ENCODE data around the gene TBC1D9B. TPM values are rescaled to one million over a fixed set of nuclear protein-coding genes. Genes with fewer than 3 reads are reported as not detected.

Gene TBC1D9B
- total RNA-seq, 1 donor from 2014 or later, result 94.0 TPM

GRCh38 chr5:179812135-179812825 is 95.4 kb downstream of the TBC1D9B start:
- Histone ChIP-seq H3K9me3 (no peaks in the 10 kb centered on the region), H3K36me3 (peaks cover 13% of the 10 kb centered on the region), H3K27ac (no peak overlapping the region), H3K4me1 (peaks cover 21% of the 10 kb centered on the region), H3K4me3 (no peak overlapping the region), H3K27me3 (ENCODE audit: low read depth) (no peaks in the 10 kb centered on the region)
- intact Hi-C loops (cut with DNase I), result no loop called here
- peak; percentile 45 for DNase-seq
- TF ChIP-seq, protein P1, sequence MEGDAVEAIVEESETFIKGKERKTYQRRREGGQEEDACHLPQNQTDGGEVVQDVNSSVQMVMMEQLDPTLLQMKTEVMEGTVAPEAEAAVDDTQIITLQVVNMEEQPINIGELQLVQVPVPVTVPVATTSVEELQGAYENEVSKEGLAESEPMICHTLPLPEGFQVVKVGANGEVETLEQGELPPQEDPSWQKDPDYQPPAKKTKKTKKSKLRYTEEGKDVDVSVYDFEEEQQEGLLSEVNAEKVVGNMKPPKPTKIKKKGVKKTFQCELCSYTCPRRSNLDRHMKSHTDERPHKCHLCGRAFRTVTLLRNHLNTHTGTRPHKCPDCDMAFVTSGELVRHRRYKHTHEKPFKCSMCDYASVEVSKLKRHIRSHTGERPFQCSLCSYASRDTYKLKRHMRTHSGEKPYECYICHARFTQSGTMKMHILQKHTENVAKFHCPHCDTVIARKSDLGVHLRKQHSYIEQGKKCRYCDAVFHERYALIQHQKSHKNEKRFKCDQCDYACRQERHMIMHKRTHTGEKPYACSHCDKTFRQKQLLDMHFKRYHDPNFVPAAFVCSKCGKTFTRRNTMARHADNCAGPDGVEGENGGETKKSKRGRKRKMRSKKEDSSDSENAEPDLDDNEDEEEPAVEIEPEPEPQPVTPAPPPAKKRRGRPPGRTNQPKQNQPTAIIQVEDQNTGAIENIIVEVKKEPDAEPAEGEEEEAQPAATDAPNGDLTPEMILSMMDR (IDR thresholded peaks at IDR 0.05), result no peak
- no peak for ATAC-seq

Other genes with a start within 250 kb of the TBC1D9B start
- not detected for gene CBY3, start 226.9 kb downstream of the TBC1D9B start, total RNA-seq
- 603 TPM for gene CANX, start 208.9 kb downstream of the TBC1D9B start, total RNA-seq
- 27.8 TPM for gene MAML1, start 175.1 kb downstream of the TBC1D9B start, total RNA-seq
- 20.1 TPM for gene LTC4S, start 113.9 kb downstream of the TBC1D9B start, total RNA-seq
- 105 TPM for gene MGAT4B, start 101.0 kb downstream of the TBC1D9B start, total RNA-seq
- 450 TPM for gene SQSTM1, start 87.0 kb downstream of the TBC1D9B start, total RNA-seq
- 25.0 TPM for gene MRNIP, start 49.1 kb downstream of the TBC1D9B start, total RNA-seq
- 139 TPM for gene RNF130, start 163.9 kb upstream of the TBC1D9B start, total RNA-seq

All from lower lobe of right lung (tissue), 2 donors.